Measurements from ENCODE around the gene SEMA7A. TPM values are rescaled to one million over a fixed set of nuclear protein-coding genes. Genes with fewer than 3 reads are reported as not detected.
A peak's percentile ranks its signal among the peaks of the same experiment; 100 is the strongest.
"Not testable (repeated sequence)": the region's sequence is repeated elsewhere in the genome, so short reads cannot be mapped to it uniquely, and the experiment has no call there.

The SEMA7A gene, protein sequence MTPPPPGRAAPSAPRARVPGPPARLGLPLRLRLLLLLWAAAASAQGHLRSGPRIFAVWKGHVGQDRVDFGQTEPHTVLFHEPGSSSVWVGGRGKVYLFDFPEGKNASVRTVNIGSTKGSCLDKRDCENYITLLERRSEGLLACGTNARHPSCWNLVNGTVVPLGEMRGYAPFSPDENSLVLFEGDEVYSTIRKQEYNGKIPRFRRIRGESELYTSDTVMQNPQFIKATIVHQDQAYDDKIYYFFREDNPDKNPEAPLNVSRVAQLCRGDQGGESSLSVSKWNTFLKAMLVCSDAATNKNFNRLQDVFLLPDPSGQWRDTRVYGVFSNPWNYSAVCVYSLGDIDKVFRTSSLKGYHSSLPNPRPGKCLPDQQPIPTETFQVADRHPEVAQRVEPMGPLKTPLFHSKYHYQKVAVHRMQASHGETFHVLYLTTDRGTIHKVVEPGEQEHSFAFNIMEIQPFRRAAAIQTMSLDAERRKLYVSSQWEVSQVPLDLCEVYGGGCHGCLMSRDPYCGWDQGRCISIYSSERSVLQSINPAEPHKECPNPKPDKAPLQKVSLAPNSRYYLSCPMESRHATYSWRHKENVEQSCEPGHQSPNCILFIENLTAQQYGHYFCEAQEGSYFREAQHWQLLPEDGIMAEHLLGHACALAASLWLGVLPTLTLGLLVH
- total RNA-seq (2014; rRNA removed; shearing (Covaris generic)) = 1.1 and 1.3 TPM in 2 replicates

DNA sequence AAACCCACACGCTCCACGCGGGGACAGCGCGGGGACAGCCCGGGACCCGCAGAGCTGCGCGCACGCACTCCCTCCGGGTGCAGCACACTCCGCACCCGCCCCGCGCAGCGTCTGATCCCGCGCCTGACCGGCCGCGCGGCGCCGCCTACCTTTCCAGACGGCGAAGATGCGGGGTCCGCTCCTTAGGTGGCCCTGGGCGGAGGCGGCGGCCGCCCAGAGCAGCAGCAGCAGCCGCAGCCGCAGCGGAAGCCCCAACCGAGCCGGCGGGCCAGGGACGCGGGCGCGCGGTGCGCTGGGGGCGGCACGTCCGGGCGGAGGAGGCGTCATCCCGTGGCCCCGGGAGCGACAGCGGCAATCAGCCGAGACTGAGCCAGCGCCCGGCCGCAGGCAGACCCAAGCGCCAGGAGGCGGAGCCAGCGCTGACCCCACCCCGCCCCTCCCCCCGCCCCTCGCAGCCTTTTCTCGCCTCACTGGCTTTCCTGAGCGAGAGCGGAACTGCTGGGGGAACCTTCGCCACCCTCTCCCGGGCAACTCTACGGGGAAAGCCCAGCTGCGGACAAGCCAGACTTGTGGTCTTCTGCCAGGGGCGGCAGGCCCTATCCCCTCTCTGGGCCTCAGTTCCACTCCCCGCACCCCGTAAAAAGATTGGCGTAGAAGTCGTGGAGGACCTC is at the start of gene SEMA7A:
SEMA7A (minus strand) TSS at position 367 of the 671 bp plus-strand sequence; CDS start at position 327, 40 bp downstream.
- peak; percentile 60 for DNase-seq (ENCODE audit: low spot score)

DNA sequence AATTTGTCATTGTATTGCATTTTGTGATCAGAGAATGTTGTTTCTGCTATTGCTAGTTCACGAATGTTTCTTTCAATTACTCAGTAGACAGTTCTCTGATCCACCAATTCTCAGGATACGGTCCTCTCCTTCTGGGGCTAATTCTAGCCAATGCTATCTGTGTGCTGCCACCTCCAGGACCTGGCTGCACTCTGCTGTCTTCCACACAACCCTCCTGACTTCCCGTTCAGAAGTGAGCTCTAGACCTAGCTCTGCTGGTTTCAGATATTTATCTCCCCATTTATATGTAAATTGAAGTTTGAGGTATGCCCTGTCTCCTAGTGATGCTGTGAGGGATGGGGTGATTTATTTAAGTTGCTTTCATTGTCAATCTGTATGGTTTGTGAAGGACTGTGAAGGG is 48.9 kb upstream of the SEMA7A start:
- DNase-seq (ENCODE audit: low spot score) = peak; percentile 41

DNA sequence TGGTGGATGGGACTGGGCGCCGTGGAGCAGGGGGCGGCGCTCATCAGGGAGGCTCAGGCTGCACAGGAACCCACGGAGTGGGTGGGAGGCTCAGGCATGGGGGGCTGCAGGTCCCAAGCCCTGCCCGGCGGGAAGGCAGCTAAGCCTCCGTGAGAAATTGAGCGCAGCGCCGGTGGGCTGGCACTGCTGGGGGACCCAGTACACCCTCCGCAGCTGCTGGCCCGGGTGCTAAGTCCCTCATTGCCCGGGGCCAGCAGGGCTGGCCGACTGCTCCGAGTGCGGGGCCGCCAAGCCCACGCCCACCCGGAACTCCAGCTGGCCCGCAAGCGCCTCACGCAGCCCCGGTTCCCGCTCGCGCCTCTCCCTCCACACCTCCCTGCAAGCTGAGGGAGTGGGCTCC is 46.6 kb upstream of the SEMA7A start:
- DNase-seq (ENCODE audit: low spot score) = not testable (repeated sequence)

DNA sequence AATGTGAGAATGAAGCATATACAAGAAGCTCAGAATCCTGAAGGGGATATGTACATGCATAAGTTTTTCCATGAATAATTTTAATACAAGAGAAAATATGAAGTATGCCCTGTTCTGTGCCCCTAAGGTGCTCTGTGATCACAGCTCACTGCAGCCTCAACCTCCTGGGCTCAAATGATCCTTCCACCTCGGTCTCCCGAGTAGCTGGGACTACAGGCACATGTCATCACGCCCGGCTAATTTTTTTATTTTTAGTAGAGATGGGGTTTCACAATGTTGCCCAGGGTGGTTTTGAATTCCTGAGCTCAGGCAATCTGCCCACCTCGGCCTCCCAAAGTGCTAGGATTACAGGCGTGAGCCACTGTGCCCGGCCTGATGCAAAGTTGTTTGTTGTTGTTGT is 37.9 kb upstream of the SEMA7A start:
- DNase-seq (ENCODE audit: low spot score) = not testable (repeated sequence)

DNA sequence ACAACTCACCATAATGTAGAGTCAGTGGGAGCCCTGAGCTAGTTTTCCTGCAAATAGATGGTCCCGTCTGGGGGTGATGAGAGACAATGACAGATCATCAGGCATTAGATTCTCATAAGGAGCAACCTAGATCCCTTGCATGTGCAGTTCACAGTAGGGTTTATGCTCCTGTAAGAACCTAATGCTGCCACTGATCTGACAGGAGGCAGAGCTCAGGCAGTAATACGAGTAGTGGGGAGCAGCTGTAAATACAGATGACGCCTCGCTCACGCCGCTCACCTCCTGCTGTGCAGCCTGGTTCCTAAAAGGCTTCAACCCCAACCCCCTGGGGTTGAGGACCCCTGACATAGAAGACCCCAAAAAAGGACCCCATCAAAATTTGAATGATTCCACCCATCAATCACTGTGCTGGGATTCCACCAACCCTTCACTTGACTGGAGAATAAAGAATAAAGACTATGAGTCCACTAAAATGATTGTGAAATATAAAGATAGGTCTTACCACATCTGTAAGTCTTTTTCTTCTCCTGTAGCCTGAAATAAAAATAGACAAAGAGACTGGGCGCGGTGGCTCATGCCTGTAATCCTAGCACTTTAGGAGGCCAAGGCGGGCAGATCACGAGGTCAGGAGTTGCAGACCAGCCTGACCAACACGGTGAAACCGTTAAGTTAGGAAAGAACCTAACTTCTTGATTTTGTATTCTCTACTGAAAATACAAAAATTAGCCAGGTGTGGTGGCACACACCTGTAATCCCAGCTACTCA is 37.1 kb upstream of the SEMA7A start:
- DNase-seq (ENCODE audit: low spot score) = no peak

DNA sequence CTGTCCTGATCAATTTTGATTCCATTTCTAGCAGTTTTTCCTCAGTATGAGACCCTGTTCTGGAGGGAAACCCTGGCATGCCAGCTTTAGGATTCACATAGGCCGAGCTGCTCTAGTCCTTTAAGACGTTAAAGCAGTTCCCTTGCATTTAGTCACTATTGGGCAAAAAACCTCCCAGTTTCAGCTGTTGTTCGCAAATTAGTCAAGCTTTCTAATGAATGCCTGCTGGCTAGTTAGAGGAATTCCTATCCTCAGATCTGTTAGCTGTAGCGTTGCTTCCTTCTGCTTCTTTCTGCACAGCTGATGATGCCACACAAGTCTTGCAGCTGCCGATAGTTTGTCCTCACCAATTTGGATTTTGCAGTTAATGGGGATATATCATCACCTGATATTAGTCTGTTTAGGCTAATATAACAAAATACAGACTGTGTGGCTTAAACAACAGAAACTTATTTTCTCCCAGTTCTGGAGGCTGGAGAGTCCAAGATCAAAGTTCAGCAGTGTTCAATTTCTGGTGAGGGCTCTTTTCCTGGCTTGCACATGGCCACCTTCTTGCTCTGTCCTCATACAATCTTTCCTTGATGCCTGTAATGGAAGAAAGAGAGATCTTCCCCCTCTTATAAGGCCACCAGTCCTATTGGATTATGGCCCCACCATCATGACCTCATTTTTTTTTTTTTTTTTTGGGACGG is 34.7 kb upstream of the SEMA7A start:
- DNase-seq (ENCODE audit: low spot score) = no peak

DNA sequence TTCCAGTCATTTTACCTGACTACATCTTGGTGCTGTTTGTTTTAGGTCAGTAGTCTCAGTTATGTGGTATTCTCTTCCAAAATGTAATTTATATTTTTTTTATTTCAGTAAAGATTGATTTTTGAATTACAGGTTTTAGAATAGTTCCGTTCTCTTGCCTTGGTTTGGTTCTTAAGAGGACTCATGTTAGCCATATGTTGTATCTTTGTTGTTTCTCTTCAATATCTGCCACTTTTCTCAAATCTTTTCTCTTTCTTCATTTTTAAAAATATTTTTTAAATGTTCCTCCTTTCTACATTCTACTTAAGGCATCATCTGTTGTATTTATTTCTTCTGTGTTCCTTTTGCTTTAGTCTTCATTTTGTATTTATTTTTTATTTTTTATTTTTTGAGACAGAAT is 32.8 kb upstream of the SEMA7A start:
- no peak for DNase-seq (ENCODE audit: low spot score)

DNA sequence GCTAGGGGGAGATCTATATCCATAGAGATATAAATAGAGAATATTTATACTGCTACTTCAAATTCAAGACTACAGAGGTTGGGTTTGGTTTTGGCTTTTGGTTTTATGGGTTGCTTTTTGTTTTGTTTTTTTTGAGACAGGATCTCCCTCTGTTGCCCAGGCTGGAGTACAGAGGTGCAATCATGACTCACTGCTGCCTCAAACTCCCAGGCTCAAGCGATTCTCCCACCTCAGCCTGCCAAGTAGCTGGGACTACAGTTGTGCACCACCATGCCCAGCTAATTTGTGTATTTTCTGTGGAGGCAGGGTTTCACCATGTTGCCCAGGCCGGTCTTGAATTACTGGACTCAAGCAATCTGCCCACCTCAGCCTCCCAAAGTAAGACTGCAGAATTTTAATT is 31.1 kb upstream of the SEMA7A start:
- no peak for DNase-seq (ENCODE audit: low spot score)

DNA sequence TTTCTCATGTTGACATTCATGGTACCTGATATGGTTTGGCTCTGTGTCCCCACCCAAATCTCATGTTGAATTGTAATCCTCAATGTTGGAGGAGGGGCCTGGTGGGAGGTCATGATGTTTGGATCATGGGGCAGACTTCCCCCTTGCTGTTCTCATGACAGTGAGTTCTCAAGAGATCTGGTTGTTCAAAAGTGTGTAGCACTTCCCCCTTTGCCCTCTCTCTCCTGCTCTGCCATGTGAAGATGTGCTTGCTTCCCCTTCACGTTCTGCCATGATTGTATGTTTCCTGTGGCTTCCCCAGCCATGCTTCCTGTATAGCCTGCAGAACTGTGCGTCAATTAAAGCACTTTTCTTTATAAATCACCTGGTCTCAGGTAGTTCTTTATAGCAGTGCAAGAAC is 30.5 kb upstream of the SEMA7A start:
- DNase-seq (ENCODE audit: low spot score) = no peak

DNA sequence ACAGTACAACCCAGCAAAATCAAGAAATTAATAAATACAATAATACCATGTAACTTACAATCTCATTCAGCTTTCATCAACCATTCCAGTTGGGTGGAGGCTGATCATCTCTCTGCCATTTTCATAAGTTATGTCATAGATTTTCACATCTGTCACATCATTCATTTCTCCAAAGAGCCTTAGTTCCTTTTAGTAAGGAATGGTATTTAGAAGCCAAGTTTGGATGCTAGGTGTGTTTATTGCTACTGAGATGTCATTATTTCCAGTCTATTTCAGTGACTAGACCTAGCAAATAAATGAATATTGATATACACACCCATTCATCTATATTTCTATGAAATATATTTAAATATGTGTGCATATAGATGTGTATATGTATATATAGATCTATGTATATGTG is 29.9 kb upstream of the SEMA7A start:
- no peak for DNase-seq (ENCODE audit: low spot score)

DNA sequence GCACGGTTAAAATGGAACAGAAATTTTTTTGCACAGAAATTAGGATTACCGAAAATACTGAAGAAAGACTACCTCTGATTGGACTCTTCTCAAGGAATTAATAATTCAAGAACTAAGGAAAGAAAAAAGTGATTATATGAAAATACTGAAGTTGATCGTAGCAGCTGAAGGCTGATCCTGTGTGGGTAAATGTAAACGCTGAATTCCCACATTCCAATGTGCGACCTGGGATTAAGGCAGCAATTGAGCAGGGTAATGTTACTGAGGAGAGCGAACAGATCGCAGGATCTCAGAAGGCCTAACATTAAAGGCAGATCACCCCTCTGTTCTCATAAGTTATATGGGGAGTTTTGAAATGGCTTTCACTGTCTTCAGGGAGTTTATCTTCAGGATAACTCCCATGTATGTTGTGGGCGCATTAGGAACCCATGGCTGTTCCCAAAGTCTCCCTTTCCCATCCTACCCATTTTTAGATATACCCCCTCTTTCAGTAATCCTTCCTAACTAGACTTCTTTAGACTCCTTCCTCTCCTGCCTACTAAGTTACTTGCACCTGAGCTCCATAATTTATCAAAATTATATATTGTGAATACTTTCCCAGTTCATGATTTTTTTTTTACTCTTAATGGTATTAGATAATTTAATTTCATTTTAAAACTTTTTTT is 28.2 kb upstream of the SEMA7A start:
- DNase-seq (ENCODE audit: low spot score) = peak; percentile 15

DNA sequence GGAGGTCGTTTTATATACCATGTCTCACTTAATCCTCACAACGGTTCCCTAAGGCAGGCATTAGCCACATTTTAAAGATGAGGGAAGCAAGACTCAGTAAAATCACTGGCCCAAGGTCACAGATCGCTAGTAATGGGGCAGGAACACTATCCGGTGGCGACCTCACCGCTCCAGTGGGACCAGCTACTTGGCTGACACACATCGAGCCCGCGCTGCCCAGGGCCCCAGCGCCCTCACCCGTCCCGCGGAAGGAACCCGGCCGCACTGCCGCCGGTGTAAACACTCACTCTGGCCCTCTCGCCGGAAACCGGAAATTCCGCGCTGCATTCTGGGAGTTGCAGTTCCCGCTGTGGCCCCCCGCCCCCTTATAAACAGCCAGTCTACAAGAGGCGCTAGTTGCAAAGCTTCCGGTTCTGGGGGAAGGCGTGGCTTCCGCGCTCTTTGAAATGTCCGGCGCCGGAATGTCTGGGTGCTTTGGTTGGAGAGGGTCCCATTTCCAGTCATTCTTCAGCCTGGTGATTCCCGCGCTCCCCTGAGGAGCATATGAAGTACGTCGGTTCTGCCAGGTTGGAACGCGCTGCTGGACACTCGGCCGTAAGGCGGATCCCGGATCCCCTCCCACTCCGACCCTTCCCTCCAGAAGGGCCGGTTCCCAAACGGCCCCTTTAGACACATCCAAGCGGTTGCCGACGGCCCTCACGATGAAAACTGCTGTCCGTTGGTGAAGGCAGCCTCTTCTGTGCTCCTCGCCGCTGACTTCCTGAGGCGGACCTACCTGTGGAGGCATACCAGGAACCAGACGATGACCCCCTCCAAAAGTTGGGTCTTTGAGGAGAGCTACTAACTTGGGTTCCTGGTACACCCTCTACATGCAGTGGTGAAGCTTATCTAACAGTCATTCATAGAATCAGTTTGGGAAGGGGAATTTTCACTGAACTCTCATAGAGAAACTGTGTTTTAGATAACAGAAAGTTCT is 27.4 kb upstream of the SEMA7A start, which contains the start of gene UBL7:
UBL7 (minus strand) TSS at position 290 of the 976 bp plus-strand sequence. CDS start 2,293 bp downstream, outside the sequence.
- DNase-seq (ENCODE audit: low spot score) = peak; percentile 98

DNA sequence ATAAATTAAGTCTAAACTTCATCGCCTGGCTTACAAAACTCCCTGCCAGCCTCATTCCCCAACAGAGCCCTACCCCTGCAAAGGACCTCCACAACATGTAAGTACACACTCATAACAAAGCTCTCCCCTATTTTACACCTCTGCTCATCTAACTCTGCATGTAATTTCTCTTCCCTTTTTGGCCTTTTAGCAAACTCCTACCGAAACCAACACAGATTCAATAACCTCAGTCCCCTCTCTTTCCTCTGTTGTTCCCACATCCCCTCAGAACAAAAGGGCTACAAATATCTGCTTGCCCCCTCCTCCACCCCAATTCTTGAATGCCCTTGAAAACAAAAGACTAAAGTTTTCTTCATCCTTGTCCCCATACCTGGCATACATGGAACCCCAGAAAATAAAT is 26.5 kb upstream of the SEMA7A start:
- DNase-seq (ENCODE audit: low spot score) = no peak

DNA sequence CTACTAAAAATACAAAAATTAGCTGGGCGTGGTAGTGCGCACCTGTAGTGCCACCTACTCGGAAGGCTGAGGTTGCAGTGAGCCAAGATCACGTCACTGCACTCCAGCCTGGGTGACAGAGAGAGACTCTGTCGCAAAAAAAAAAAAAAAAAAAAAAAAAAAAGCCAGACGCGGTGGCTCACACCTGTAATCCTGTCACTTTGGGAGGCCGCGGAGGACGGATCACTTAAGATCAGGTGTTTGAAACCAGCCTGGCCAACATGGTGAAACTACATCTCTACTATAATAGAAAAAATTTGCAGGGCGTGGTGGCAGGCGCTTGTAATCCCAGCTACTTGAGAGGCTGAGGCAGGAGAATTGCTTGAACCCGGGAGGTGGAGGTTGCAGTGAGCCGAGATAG is 26.0 kb upstream of the SEMA7A start:
- DNase-seq (ENCODE audit: low spot score) = not testable (repeated sequence)

DNA sequence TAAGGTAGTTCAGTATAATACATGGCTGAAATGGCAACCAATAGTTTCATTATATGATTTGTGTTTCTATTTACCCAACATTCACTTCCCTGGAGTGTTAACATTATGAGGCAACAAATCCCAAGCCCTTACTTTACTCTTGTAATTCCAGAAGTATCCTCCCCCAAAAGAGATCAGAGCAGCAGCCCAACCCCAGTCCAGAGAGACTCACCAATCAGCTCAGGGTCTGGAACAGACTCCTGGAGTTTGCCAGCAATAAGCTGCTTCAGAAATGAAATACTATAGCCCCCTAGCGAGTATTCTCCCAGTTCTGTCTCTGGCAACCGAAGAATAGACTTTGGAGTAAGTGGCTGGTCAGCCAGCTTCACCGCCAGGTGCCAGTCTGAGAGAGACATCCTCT is 24.7 kb upstream of the SEMA7A start:
- DNase-seq (ENCODE audit: low spot score) = no peak

DNA sequence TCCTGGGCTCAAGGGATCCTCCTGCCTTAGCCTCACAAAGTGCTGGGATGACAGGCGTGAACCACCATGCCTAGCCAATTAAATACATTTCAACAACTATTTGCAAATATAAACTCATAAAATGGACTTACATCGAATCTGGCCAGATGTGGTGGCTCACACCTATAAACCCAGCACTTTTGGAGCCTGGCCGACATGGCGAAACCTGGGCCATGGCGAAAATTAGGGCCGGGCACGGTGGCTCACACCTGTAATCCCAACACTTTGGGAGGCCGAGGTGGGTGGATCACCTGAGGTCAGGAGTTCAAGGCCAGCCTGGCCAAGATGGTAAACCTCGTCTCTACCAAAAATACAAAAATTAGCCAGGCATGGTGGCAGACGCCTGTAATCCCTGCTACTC is 23.3 kb upstream of the SEMA7A start:
- DNase-seq (ENCODE audit: low spot score) = not testable (repeated sequence)

DNA sequence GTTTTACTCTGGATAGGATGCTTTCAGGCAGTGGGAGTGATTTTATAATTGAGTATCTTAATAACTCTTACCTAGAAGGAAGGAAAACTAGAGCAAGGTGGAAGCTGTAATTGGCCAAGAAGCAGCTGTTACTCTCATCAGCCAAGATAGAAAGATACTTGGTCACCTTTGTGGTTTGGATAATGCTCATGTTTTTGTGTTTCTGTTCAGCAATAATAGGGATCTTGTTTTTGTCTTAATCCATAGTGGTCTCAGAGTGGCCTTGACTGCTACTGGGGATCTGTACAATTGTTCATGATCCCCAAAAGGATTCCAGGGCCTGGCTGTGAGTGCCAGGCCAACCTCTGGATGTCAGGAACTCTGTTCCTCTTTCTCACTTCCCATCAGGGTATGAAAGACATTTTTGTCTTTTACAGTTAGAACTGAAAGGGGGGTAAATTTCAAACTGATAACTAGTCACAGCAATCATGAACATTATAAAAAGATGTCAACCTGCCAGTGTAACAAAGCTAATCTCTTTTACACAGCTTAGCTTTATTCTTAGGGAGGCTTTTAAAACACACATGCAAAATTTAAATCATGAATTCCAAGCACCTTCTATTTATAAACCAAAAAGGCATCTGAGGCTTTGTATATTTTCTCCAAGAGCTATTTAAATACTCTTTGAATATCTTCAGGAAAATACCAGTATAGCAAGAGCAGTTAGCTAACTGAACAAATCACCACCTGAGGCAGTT is 21.2 kb upstream of the SEMA7A start:
- no peak for DNase-seq (ENCODE audit: low spot score)
